ENCODE measurements around the gene MEA1. TPM values are rescaled to one million over a fixed set of nuclear protein-coding genes. Genes with fewer than 3 reads are reported as not detected.
A peak's percentile ranks its signal among the peaks of the same experiment; 100 is the strongest.

MEA1 gene
- total RNA-seq, 2 experiments from 2014 or later, result 90.2 to 94.4 TPM

DNA sequence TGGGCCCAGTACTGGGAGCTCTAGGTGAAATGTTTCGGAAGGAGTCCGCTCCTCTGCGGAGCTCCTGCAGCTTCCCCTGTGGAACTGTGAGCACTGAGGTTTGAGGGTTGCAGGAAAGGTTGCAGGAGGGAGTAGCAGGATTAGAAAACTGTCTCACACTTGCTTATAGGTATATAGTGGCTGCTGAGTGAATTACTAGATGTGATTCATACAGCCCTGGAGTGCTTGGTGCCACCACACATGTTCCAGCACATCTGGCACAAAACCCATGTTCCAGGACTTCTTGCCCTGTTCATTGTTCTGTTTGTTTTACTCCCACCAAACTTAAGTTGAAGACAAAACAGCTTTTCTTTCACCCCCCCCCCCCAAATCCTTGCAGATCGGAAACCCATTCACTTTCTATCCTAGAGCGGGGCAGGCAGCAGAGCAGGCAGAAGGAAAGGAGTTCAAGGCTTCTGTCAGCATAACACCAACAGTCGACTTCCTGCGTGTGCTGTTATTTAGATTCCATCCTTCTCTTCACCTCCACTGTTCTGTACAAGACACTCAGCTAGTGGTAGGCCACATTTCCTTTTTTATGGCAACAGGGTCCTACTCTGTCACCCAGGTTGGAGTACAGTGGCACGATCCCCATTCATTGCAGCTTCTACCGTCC, 34.1 kb downstream of the MEA1 start:
- Mint-ChIP-seq H3K36me3 (peaks cover 6% of the 10 kb centered on the region), H3K9me3 (no peaks in the 10 kb centered on the region), H3K4me3 (peak overlapping the region; percentile 94), H3K4me1 (ENCODE audit: low read depth) (peaks cover 54% of the 10 kb centered on the region), H3K27ac (peak overlapping the region; percentile 98), H3K27me3 (no peaks in the 10 kb centered on the region)
- no peak for DNase-seq
- ChIA-PET POLR2A (interaction anchor here (0.7 to 3.3 kb wide), 13 partner anchors 9 to 591 kb away, joined by 3 to 30 read pairs (median 4); partner anchors contain the start of genes ABCC10, CNPY3, KLHDC3 and MEA1), CTCF (interaction anchor here (1.2 to 2.4 kb wide), 6 partner anchors 9 to 164 kb away, joined by 3 to 12 read pairs (median 4); partner anchors contain the start of genes CNPY3, KLC4, MEA1 and MRPL2)
- intact Hi-C loops (cut with micrococcal nuclease), result loop anchor here (1.0 to 2.0 kb wide), 5 partner anchors 35 to 191 kb away; partner anchors contain the start of genes CUL7, KLC4, KLHDC3 and MRPL2

GRCh38 chr6:42978839-42979522, 34.8 kb downstream of the MEA1 start, which contains the start of gene PEX6:
PEX6 (minus strand) TSS chr6:42979181; CDS start chr6:42979150, 31 bp downstream.
- DNase-seq, result peak; percentile 97
- H3K4me3 Mint-ChIP-seq, result peak within 1 kb of the TSS; percentile 94
- ChIA-PET CTCF (interaction anchor here (1.2 to 2.4 kb wide), 5 partner anchors 10 to 164 kb away, joined by 3 to 12 read pairs (median 5); partner anchors contain the start of genes CNPY3, KLC4 and MRPL2), POLR2A (interaction anchor here (0.7 to 3.3 kb wide), 14 partner anchors 8 to 590 kb away, joined by 3 to 30 read pairs (median 4); partner anchors contain the start of genes ABCC10, CNPY3, KLC4 and KLHDC3)
- intact Hi-C loops (cut with micrococcal nuclease), result loop anchor here (1.0 to 2.0 kb wide), 5 partner anchors 35 to 192 kb away; partner anchors contain the start of genes CUL7, KLC4, KLHDC3 and MRPL2
- no peaks in the 10 kb centered on the region for H3K9me3 Mint-ChIP-seq
- peak within 1 kb of the TSS; percentile 98 for H3K27ac Mint-ChIP-seq
- peaks cover 56% of the 10 kb centered on the region for H3K4me1 Mint-ChIP-seq (ENCODE audit: low read depth)
- H3K36me3 Mint-ChIP-seq, result peaks cover 7% of the 10 kb centered on the region
- no peaks in the 10 kb centered on the region for H3K27me3 Mint-ChIP-seq

DNA sequence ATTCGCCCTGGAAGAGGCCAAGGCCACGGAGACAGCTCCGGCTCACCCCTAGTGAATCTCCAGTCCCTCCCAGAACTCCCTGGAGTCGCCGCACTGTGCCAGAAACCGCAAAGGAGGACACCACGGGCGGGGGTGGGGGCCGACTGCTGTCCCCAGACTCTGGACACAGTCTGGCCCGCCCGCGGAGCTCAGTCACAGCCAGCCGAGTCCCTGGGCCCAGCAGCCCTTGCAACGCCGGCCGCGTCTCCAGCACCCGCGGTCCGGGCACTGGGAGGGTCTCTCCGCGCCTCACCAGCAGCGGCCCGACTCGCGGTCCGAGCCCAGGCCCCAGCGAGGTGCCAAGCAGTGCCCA, 35.3 kb downstream of the MEA1 start:
- Mint-ChIP-seq H3K9me3 (no peaks in the 10 kb centered on the region), H3K27ac (peak overlapping the region; percentile 75), H3K27me3 (no peaks in the 10 kb centered on the region), H3K4me3 (peak overlapping the region; percentile 86), H3K36me3 (peaks cover 12% of the 10 kb centered on the region), H3K4me1 (ENCODE audit: low read depth) (peaks cover 54% of the 10 kb centered on the region)
- CTCF ChIA-PET, result interaction anchor here (1.2 to 2.4 kb wide), 5 partner anchors 10 to 165 kb away, joined by 3 to 12 read pairs (median 5); partner anchors contain the start of genes CNPY3, KLC4 and MRPL2
- DNase-seq, result peak; percentile 42
- intact Hi-C loops (cut with micrococcal nuclease), result loop anchor here (2.0 kb wide), 2 partner anchors 80 to 192 kb away; partner anchors contain the start of genes KLC4, MRPL2 and SRF
- POLR2A ChIA-PET, result interaction anchor here (0.7 to 3.3 kb wide), 12 partner anchors 8 to 449 kb away, joined by 3 to 30 read pairs (median 4); partner anchors contain the start of genes ABCC10, CNPY3, KLC4 and KLHDC3

DNA sequence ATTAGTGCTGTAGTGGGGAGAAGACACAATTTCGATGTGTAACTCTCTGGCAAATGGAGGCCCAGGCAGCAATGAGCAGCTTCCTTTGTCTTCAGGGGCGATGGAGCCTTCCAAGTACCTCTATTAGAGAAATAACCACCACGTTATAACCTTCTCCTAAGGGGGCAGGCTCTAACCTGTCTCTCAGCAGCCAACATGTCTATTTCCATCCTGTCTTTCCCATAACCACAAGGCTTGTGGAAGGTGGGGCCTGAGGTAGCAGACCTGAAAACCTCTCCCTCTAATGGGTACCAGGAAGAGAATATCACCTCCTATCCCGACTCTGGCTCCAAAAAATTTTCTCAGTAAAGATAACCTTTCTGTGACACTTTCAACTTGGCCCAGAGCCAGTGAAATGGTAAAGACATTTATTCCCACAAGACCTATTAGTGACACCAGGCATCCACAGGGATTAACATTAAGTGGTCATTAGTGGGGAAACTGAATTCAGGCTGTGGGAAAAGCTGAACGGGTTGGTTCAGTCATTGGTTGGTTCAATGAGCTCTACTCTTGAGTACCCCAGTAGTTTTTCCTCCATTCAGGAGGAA, 38.7 kb downstream of the MEA1 start:
- peak; percentile 15 for DNase-seq
- intact Hi-C loops (cut with micrococcal nuclease), result no loop called here
- peak overlapping the region; percentile 66 for H3K27ac Mint-ChIP-seq
- no peaks in the 10 kb centered on the region for H3K27me3 Mint-ChIP-seq
- ChIA-PET CTCF (interaction anchor here (0.6 to 1.4 kb wide), 2 partner anchors 11 to 18 kb away, joined by 3 read pairs; no protein-coding TSS in a partner anchor), POLR2A (interaction anchor here (2.2 kb wide), 1 partner anchor 9 kb away, joined by 11 read pairs; the partner anchor contains the start of gene PPP2R5D)
- peaks cover 12% of the 10 kb centered on the region for H3K36me3 Mint-ChIP-seq
- H3K4me3 Mint-ChIP-seq, result peak overlapping the region; percentile 12
- H3K9me3 Mint-ChIP-seq, result no peaks in the 10 kb centered on the region
- peaks cover 50% of the 10 kb centered on the region for H3K4me1 Mint-ChIP-seq (ENCODE audit: low read depth)

DNA sequence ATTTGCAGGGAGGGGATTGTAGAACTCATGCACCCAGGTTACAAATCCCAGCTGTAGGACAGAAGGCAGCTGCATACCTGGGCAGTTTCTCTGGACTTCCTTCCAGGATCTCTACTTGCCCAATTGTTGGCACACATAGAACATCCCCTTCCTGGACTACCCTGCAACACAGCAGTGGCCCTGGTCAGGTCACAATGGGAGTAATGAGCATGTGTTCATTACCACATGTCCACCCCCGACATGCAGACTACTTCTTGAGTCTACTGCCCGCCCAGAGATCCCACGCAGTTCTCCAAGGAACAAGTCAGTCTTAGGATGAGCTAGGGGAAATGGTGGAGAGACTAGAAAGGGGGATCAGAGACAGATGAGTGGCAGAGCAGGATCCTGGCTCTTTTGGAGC, 39.8 kb downstream of the MEA1 start:
- no peak for DNase-seq
- peak overlapping the region; percentile 3 for H3K27ac Mint-ChIP-seq
- peaks cover 43% of the 10 kb centered on the region for H3K4me1 Mint-ChIP-seq (ENCODE audit: low read depth)
- ChIA-PET POLR2A (interaction anchor here (2.2 kb wide), 1 partner anchor 10 kb away, joined by 11 read pairs; the partner anchor contains the start of gene PPP2R5D), CTCF (no interaction called here)
- H3K36me3 Mint-ChIP-seq, result peaks cover 18% of the 10 kb centered on the region
- no peak overlapping the region for H3K4me3 Mint-ChIP-seq
- H3K9me3 Mint-ChIP-seq, result no peaks in the 10 kb centered on the region
- intact Hi-C loops (cut with micrococcal nuclease), result no loop called here
- H3K27me3 Mint-ChIP-seq, result no peaks in the 10 kb centered on the region

DNA sequence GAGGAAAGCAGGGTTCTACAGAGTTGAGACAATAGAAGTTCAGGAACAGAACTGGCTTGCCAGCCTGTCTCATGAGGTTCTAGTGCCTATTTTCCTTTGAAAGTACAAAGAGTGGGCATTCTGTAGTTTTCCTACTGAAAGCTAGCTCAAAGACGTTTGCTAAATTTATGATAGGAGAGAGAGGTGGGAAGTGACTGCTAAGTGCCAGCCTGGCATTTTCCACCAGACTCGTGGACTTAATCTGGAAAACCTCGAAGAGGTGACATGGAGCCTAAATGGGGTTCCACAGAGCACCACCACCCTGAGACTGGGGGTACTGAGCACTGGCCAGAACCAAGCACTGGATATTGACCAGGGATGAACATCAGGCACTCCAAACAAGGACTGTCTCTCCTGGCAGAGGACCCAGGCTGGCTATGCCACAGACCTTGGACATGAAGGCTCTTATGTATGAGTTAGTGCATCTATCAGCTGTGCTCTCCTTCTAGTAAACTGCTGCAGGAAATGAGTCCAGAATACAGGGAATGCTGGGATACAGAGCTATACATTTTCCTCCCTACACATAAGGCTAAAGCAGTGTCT, 41.9 kb downstream of the MEA1 start:
- H3K27ac Mint-ChIP-seq, result no peak overlapping the region
- CTCF ChIA-PET, result interaction anchor here (0.9 kb wide), 1 partner anchor 71 kb away, joined by 3 read pairs; no protein-coding TSS in a partner anchor
- no peaks in the 10 kb centered on the region for H3K9me3 Mint-ChIP-seq
- DNase-seq, result no peak
- POLR2A ChIA-PET, result no interaction called here
- H3K4me1 Mint-ChIP-seq (ENCODE audit: low read depth), result peaks cover 33% of the 10 kb centered on the region
- H3K27me3 Mint-ChIP-seq, result no peaks in the 10 kb centered on the region
- H3K4me3 Mint-ChIP-seq, result no peak overlapping the region
- intact Hi-C loops (cut with micrococcal nuclease), result no loop called here
- peaks cover 18% of the 10 kb centered on the region for H3K36me3 Mint-ChIP-seq

DNA sequence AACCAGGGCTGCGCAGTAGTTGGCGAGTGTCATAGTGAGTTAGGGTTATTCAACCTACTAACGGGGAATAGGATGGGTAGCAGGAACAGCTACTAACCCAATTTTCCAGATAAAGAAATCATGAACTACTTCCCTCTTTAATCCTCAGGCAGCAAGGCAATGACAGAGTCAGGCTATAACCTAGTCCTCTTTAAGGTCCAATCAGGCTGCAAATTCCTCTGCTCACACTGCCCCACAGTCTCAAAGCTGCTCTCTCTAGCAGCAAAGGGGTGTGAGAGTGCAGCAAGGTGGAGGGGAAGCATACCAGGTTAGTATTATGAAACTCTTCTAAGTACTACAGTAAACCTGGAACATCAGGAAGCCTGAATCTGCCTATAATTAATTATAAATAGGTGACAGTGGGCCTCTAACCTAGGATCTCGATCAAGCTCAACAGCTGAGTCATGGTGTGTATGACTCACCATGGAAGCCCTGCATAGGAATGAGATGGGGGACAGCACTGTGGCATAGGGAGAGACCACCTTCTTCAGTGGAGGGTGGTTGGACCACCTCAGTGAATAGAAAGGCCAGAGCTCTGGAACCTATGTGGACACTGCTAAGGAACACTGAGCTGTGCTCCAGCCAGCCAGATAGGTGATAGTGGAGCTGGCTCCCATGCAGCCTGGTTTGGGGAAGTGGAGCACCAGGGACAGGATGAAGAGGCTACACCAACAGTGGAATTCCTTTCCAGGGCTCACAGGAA, 42.7 kb downstream of the MEA1 start:
- Mint-ChIP-seq H3K9me3 (no peaks in the 10 kb centered on the region), H3K4me1 (ENCODE audit: low read depth) (peaks cover 26% of the 10 kb centered on the region), H3K4me3 (no peak overlapping the region), H3K27me3 (no peaks in the 10 kb centered on the region), H3K36me3 (peaks cover 16% of the 10 kb centered on the region), H3K27ac (no peak overlapping the region)
- DNase-seq, result peak; percentile 17
- intact Hi-C loops (cut with micrococcal nuclease), result no loop called here
- ChIA-PET POLR2A (interaction anchor here (0.6 kb wide), 1 partner anchor 8 kb away, joined by 3 read pairs; the partner anchor contains the start of gene PEX6), CTCF (no interaction called here)

GRCh38 chr6:42969934-42970333, 43.8 kb downstream of the MEA1 start:
- no peak for DNase-seq
- no peaks in the 10 kb centered on the region for H3K27me3 Mint-ChIP-seq
- H3K4me3 Mint-ChIP-seq, result no peak overlapping the region
- H3K27ac Mint-ChIP-seq, result no peak overlapping the region
- intact Hi-C loops (cut with micrococcal nuclease), result no loop called here
- CTCF ChIA-PET, result no interaction called here
- H3K36me3 Mint-ChIP-seq, result peaks cover 16% of the 10 kb centered on the region
- H3K4me1 Mint-ChIP-seq (ENCODE audit: low read depth), result peaks cover 18% of the 10 kb centered on the region
- no peaks in the 10 kb centered on the region for H3K9me3 Mint-ChIP-seq
- POLR2A ChIA-PET, result interaction anchor here (0.8 kb wide), 1 partner anchor 9 kb away, joined by 4 read pairs; the partner anchor contains the start of gene PEX6

GRCh38 chr6:42969431-42969830, 44.3 kb downstream of the MEA1 start:
- H3K27ac Mint-ChIP-seq, result no peak overlapping the region
- H3K4me1 Mint-ChIP-seq (ENCODE audit: low read depth), result peaks cover 13% of the 10 kb centered on the region
- intact Hi-C loops (cut with micrococcal nuclease), result no loop called here
- no peak for DNase-seq
- H3K27me3 Mint-ChIP-seq, result no peaks in the 10 kb centered on the region
- CTCF ChIA-PET, result no interaction called here
- H3K36me3 Mint-ChIP-seq, result peaks cover 20% of the 10 kb centered on the region
- no peak overlapping the region for H3K4me3 Mint-ChIP-seq
- H3K9me3 Mint-ChIP-seq, result no peaks in the 10 kb centered on the region
- POLR2A ChIA-PET, result no interaction called here

- DNase-seq, result no peak
- Mint-ChIP-seq H3K27ac (no peak overlapping the region), H3K27me3 (no peaks in the 10 kb centered on the region), H3K4me1 (ENCODE audit: low read depth) (peaks cover 9% of the 10 kb centered on the region), H3K36me3 (peaks cover 17% of the 10 kb centered on the region), H3K4me3 (no peak overlapping the region), H3K9me3 (no peaks in the 10 kb centered on the region)
- ChIA-PET POLR2A (no interaction called here), CTCF (no interaction called here)
- intact Hi-C loops (cut with micrococcal nuclease), result no loop called here
Observed at GRCh38 chr6:42968783-42969182, 45.0 kb downstream of the MEA1 start.

Data from activated CD4-positive, alpha-beta memory T cell treated with anti-CD3 and anti-CD28 coated beads for 36 hours (primary cell).